Stomach (tissue), 9 donors: ENCODE data around the gene PALM3. TPM values are rescaled to one million over a fixed set of nuclear protein-coding genes. Genes with fewer than 3 reads are reported as not detected.
"Not testable (repeated sequence)": the region's sequence is repeated elsewhere in the genome, so short reads cannot be mapped to it uniquely, and the experiment has no call there.

Source experiments
- DNase-seq, 2 donors: peaks; one replicate each; pipeline versions ENCODE4 v3.0.0 to v3.0.0-alpha.2; 2013 to 2019
- H3K27ac ChIP-seq, 5 donors: fragments of 200-600 bp in 4 of 5; sonication (generic) in 4 of 5; one replicate each; pipeline ENCODE4 v1.5.1; 2013 to 2019; ENCODE audit warnings: mild to moderate bottlenecking in 1 of 5, moderate library complexity in 1 of 5
- H3K27me3 ChIP-seq, 3 donors: fragments of 200-600 bp; sonication (generic); one replicate each; pipeline ENCODE4 v1.5.1; 2017 to 2019; ENCODE audit warnings: mixed run types in 1 of 3
- H3K36me3 ChIP-seq, 4 donors: fragments of 200-600 bp; sonication (generic); 1 replicate in 3 of 4; 2 replicates in 1 of 4; pipeline ENCODE4 v1.5.1; 2016 to 2019
- H3K4me1 ChIP-seq, 4 donors: fragments of 200-600 bp; sonication (generic); one replicate each; pipeline ENCODE4 v1.5.1; 2016 to 2019
- H3K4me3 ChIP-seq, 4 donors: fragments of 200-600 bp; sonication (generic) in 3 of 4; one replicate each; pipeline ENCODE4 v1.5.1; 2016 to 2019; ENCODE audit warnings: mild to moderate bottlenecking in 1 of 4
- H3K9me3 ChIP-seq, 4 donors: fragments of 200-600 bp; sonication (generic); one replicate each; pipeline ENCODE4 v1.5.1; 2016 to 2019
- CTCF ChIP-seq, 7 experiments: fragments of 450-650 bp in 4 of 7; fragments of 200-600 bp in 3 of 7; sonication (generic) in 3 of 7; IDR thresholded peaks; one replicate each; pipeline ENCODE4 v1.5.1; 2016 to 2019; ENCODE audit warnings: antibody characterized with exemption in 7 of 7, control low read depth in 2 of 7, mild to moderate bottlenecking in 1 of 7
- EP300 ChIP-seq: sonication (generic); formaldehyde crosslinking; IDR thresholded peaks from one replicate; pipeline ENCODE4 v1.6.1; 2017; ENCODE audit warnings: antibody characterized with exemption
- POLR2A ChIP-seq, 4 donors: fragments of 450-650 bp; IDR thresholded peaks; one replicate each; pipeline ENCODE4 v1.6.1; 2016; ENCODE audit warnings: antibody characterized with exemption in 4 of 4, control low read depth in 2 of 4, mild to moderate bottlenecking in 1 of 4, moderate library complexity in 1 of 4
- POLR2AphosphoS5 ChIP-seq, 3 donors: sonication (generic); formaldehyde crosslinking; IDR thresholded peaks; one replicate each; pipeline ENCODE4 v1.6.1; 2016; ENCODE audit warnings: antibody characterized with exemption in 3 of 3
- WGBS, 5 donors: extraction: QIAGEN DNeasy Blood & Tissue Kit in 3 of 5; methylation state at CpG; one replicate each; pipeline versions ENCODE4 v1.1.5 to v1.1.7; 2013 to 2018; 5-methylcytosine and 5-hydroxymethylcytosine counted together
- intact Hi-C: fragments of 100-400 bp; cut with DNase I; formaldehyde crosslinking; loops from one replicate; pipeline ENCODE4 v1.15.1; 2023; ENCODE audit warnings: low total_unique reads
- polyA plus RNA-seq, 3 donors: library from polyadenylated mRNA; stranded (reverse); fragments of 200-250 nt; gene quantifications; one replicate each; pipeline ENCODE4 v1.2.3, GENCODE V29; 2013
- total RNA-seq, 5 donors: library from RNA; depleted of rRNA; stranded (reverse); fragments of >200 nt; gene quantifications; one replicate each; pipeline versions ENCODE4 v1.1.0 to v1.2.3, GENCODE V29; 2014 to 2016
- donor health status: healthy with polysubstance abuse.
- donor health status: Bipolar disorder and iron deficiency.
- donor health status: healthy.

PALM3 gene
- total and polyA plus RNA-seq, 8 donors, result 4.2 to 141 (median 21.6) TPM

GRCh38 chr19:14027856-14028450, 33.9 kb downstream of the PALM3 start, which contains the start of gene RLN3:
Gene RLN3, plus strand, starts transcription at chr19:14028148. Its CDS starts 57 bp downstream, at chr19:14028205.
- DNase-seq, result no peak
- Histone ChIP-seq H3K4me1 (peaks cover 14 to 26% (median 19%) of the 10 kb centered on the region in 4 donors), H3K9me3 (no peaks in the 10 kb centered on the region), H3K27me3 (peaks cover 0 to 47% (median 9%) of the 10 kb centered on the region in 3 donors), H3K27ac (no peak within 1 kb of the TSS), H3K4me3 (no peak within 1 kb of the TSS), H3K36me3 (no peaks in the 10 kb centered on the region)
- WGBS, 5 donors, result 48 to 64% (median 61%) methylated on average over 14 to 24 of the region's 24 CpGs
- no peak for TF ChIP-seq POLR2AphosphoS5 (IDR thresholded peaks at IDR 0.05)
- no peak for TF ChIP-seq CTCF (IDR thresholded peaks at IDR 0.05)
- no peak for TF ChIP-seq POLR2A (IDR thresholded peaks at IDR 0.05)
- no peak for TF ChIP-seq EP300
- intact Hi-C loops, result no loop called here

GRCh38 chr19:14026652-14027192, 35.2 kb downstream of the PALM3 start:
- DNase-seq, H3K9me3 ChIP-seq, H3K36me3 ChIP-seq, H3K4me3 ChIP-seq, intact Hi-C loops, H3K27ac ChIP-seq: not testable (repeated sequence)
- Histone ChIP-seq H3K4me1 (peaks cover 7 to 18% (median 10%) of the 10 kb centered on the region in 4 donors), H3K27me3 (peaks cover 0 to 39% (median 9%) of the 10 kb centered on the region in 3 donors)
- WGBS, 5 donors, result 90 to 98% (median 94%) methylated on average over 5 of the region's 5 CpGs

- Histone ChIP-seq H3K27me3 (peaks cover 0 to 24% (median 0%) of the 10 kb centered on the region in 3 donors), H3K36me3 (no peaks in the 10 kb centered on the region), H3K27ac (peak overlapping the region in 3 of 5 donors; percentile 20 to 55 (median 50)), H3K9me3 (no peaks in the 10 kb centered on the region), H3K4me1 (peaks cover 0 to 10% (median 3%) of the 10 kb centered on the region in 4 donors), H3K4me3 (no peak overlapping the region)
- TF ChIP-seq POLR2AphosphoS5 (IDR thresholded peaks at IDR 0.05), result peak in 1 of 3 donors; percentile 51
- no peak for TF ChIP-seq POLR2A (IDR thresholded peaks at IDR 0.05)
- peak in 4 of 7 experiments; percentile 18 to 30 (median 28) for TF ChIP-seq CTCF (IDR thresholded peaks at IDR 0.05)
- DNase-seq, result peak; percentile 58 to 88
- 46 to 55% (median 50%) methylated on average over 9 of the region's 9 CpGs for WGBS, 5 donors
- intact Hi-C loops, result no loop called here
Measured at GRCh38 chr19:14023404-14024235, 38.3 kb downstream of the PALM3 start.

DNA sequence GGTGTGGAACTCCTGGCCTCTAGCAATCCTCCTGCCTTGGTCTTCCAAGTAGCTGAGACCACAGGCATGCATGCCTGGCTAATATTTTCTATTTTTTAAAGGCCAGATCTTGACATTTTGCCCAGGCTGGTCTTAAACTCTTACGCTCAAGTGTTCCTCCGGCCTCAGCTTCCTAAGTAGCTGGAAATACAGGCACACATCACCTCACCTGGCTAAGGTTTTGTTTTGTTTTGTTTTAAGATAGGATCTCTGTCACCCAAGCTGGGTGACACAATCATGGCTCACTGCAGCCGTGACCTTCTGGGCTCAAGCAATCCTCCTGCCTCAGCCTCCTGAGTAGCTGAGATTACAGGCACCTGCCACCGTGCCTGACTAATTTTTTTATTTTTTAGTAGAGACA, 39.4 kb downstream of the PALM3 start:
- peaks cover 0 to 10% (median 3%) of the 10 kb centered on the region in 4 donors for H3K4me1 ChIP-seq
- no peaks in the 10 kb centered on the region for H3K36me3 ChIP-seq
- H3K27ac ChIP-seq, result no peak overlapping the region
- intact Hi-C loops, result no loop called here
- H3K9me3 ChIP-seq, result no peaks in the 10 kb centered on the region
- peaks cover 0 to 12% (median 0%) of the 10 kb centered on the region in 3 donors for H3K27me3 ChIP-seq
- no peak for DNase-seq
- no peak overlapping the region for H3K4me3 ChIP-seq
- WGBS, 5 donors, result 77 to 86% (median 82%) methylated on average over 4 of the region's 4 CpGs
- TF ChIP-seq POLR2AphosphoS5 (IDR thresholded peaks at IDR 0.05), result no peak
- TF ChIP-seq EP300, result no peak
- no peak for TF ChIP-seq CTCF (IDR thresholded peaks at IDR 0.05)
- TF ChIP-seq POLR2A (IDR thresholded peaks at IDR 0.05), result no peak
